ENCODE data around the gene UQCC2.
A peak's percentile ranks its signal among the peaks of the same experiment; 100 is the strongest.

Gene UQCC2

DNA sequence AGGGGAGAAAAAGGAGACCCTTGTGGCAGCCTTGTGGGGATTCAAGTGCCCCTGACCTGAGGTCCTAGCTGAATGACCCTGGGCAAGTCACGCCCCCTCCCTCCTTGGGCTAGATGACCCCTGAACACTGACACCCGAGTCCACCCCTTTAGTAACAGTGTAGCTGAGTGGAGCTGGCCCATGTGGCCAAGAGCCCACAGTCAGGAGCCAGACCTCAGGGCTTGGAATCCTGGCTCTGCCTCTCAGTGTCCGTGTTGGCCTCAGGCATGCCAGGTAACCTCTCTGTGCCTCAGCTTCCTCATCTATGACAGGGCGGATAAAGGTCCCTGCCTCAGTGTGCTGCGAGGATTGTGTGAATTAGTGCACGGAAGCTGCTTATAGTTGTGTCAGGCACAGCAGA lies 20.9 kb upstream of the UQCC2 start:
- no peaks in the 10 kb centered on the region for H3K36me3 ChIP-seq (ENCODE audit: control insufficient read depth, insufficient read depth, low read length)
- H3K9ac ChIP-seq (ENCODE audit: low read depth, low read length): no peak overlapping the region
- no peaks in the 10 kb centered on the region for H3K9me3 ChIP-seq (ENCODE audit: control insufficient read depth, insufficient read depth, low read length)
- H3K27ac ChIP-seq (ENCODE audit: low read depth, low read length): no peak overlapping the region
- H3K4me3 ChIP-seq (ENCODE audit: low read depth, low read length): no peak overlapping the region
- no peaks in the 10 kb centered on the region for H3K27me3 ChIP-seq (ENCODE audit: control insufficient read depth, insufficient read depth, low read length)
- H3K4me1 ChIP-seq (ENCODE audit: control insufficient read depth, insufficient read depth, low read length): no peaks in the 10 kb centered on the region

DNA sequence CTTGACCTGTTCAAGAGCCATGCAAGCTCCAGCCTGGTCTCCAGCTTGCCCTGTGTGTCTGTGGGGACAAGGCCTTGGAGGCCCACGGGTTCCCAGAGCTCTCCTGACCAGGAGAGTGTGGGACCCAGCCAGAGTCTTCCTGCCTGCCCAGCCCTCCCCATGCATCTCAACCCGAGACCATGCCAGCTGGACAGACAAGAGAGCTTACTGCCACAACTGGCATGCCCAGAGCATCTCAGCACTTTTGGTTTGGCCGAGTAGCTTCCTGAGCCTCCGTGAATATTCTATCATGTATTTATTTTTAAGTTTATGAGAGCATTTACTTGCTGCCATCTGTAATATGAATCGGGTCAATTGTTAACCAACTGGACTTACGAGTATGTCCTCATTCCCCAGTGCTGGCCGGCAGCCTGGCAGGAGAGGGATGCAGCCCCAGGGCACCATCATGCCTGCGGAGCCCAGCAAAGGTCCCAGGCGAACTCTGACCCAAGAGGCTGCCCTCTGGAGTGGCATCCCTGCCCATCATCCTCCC lies 20.3 kb upstream of the UQCC2 start:
- Histone ChIP-seq H3K4me3 (ENCODE audit: low read depth, low read length) (no peak overlapping the region), H3K9me3 (ENCODE audit: control insufficient read depth, insufficient read depth, low read length) (no peaks in the 10 kb centered on the region), H3K4me1 (ENCODE audit: control insufficient read depth, insufficient read depth, low read length) (no peaks in the 10 kb centered on the region), H3K27ac (ENCODE audit: low read depth, low read length) (no peak overlapping the region), H3K9ac (ENCODE audit: low read depth, low read length) (no peak overlapping the region), H3K27me3 (ENCODE audit: control insufficient read depth, insufficient read depth, low read length) (no peaks in the 10 kb centered on the region), H3K36me3 (ENCODE audit: control insufficient read depth, insufficient read depth, low read length) (no peaks in the 10 kb centered on the region)

DNA sequence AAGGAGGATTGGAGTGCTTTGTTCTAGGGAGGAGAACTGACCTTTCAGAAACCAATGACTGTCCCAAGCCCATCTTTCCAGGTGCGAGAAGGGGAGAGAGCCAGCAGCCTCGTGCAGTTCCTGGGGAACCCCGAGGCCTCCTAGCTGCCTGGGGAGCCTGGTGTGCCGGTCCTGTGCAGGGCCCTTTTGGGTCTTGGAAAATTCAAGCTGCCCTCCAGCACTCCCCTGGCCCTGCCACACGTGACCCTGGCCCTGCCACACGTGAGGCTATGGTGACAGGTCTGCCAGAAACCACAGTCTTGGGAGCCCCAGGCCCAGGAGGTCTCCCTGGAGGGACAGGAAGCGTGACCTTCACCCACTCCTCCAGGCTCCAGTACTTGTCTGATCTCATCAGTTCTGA lies 19.5 kb upstream of the UQCC2 start:
- no peaks in the 10 kb centered on the region for H3K9me3 ChIP-seq (ENCODE audit: control insufficient read depth, insufficient read depth, low read length)
- no peak overlapping the region for H3K9ac ChIP-seq (ENCODE audit: low read depth, low read length)
- no peak overlapping the region for H3K4me3 ChIP-seq (ENCODE audit: low read depth, low read length)
- H3K27me3 ChIP-seq (ENCODE audit: control insufficient read depth, insufficient read depth, low read length): no peaks in the 10 kb centered on the region
- H3K27ac ChIP-seq (ENCODE audit: low read depth, low read length): no peak overlapping the region
- H3K4me1 ChIP-seq (ENCODE audit: control insufficient read depth, insufficient read depth, low read length): no peaks in the 10 kb centered on the region
- no peaks in the 10 kb centered on the region for H3K36me3 ChIP-seq (ENCODE audit: control insufficient read depth, insufficient read depth, low read length)

DNA sequence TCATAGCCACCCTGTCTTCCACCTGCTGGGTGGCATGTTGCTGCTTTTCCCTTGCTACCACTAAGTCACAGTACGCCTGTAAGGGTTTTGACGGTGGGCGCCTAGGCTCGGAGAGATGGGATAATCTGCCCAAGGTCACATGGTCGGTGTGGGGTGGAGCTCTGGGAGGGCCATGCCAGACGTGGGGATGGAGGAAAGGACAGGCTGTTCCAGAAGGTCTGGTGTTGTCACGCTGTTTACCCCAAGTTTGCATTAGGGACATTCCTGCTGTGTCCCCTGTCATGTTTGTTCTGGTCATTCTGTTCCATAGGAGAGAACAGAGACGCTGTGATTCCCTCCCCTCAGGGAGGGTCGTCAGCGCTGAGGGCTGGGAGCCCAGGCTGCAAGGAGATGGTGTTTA lies 19.1 kb upstream of the UQCC2 start:
- no peak overlapping the region for H3K9ac ChIP-seq (ENCODE audit: low read depth, low read length)
- no peaks in the 10 kb centered on the region for H3K27me3 ChIP-seq (ENCODE audit: control insufficient read depth, insufficient read depth, low read length)

DNA sequence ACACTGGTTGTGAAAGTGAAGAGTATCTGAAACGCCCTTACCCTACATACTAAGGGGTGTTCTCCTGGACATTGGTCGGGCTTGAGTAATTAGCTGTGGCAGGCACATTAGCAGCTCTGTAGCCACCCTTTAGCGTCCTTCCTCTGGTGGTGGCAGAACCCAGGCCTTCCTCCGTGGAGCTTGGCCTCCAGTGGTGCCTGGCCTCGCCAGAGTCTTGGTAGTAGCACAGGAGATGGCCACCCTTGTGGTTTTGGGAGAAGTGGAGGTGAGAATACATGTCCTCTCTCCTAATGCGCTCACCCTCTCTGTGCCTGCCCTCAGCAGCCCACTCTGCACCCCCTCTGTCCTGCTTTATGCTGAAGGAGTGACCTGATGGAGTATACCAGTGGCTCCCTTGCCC lies 17.6 kb upstream of the UQCC2 start:
- Histone ChIP-seq H3K9me3 (ENCODE audit: control insufficient read depth, insufficient read depth, low read length) (no peaks in the 10 kb centered on the region), H3K27me3 (ENCODE audit: control insufficient read depth, insufficient read depth, low read length) (no peaks in the 10 kb centered on the region), H3K27ac (ENCODE audit: low read depth, low read length) (no peak overlapping the region), H3K9ac (ENCODE audit: low read depth, low read length) (no peak overlapping the region), H3K4me3 (ENCODE audit: low read depth, low read length) (no peak overlapping the region), H3K4me1 (ENCODE audit: control insufficient read depth, insufficient read depth, low read length) (peaks cover 9% of the 10 kb centered on the region), H3K36me3 (ENCODE audit: control insufficient read depth, insufficient read depth, low read length) (no peaks in the 10 kb centered on the region)

More for the DNA sequence above, 19.1 kb upstream of the UQCC2 start:
- H3K36me3 ChIP-seq (ENCODE audit: control insufficient read depth, insufficient read depth, low read length): no peaks in the 10 kb centered on the region
- H3K4me1 ChIP-seq (ENCODE audit: control insufficient read depth, insufficient read depth, low read length): peaks cover 1% of the 10 kb centered on the region; the same call in 1 of the 2 replicates
- no peak overlapping the region for H3K4me3 ChIP-seq (ENCODE audit: low read depth, low read length)
- H3K9me3 ChIP-seq (ENCODE audit: control insufficient read depth, insufficient read depth, low read length): no peaks in the 10 kb centered on the region
- no peak overlapping the region for H3K27ac ChIP-seq (ENCODE audit: low read depth, low read length)

DNA sequence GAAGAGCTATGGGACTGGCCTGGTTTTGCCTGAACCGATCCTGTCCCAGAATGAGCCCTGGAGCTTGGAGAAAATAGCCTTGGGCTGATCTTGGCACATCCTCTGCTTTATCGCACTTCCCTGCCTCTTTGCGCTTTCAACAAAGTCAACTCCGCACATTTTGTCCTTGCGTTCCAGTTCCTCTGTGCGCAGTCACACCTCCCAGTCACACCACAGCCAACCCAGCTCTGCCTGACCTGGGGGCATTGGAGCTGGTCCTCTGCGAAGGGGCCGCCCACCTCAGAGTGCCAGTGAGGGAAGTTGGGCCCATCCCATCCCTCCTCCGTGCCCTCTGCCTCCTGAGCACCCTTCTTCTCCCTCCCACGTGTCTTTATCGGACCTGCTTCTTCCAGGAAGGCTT lies 16.9 kb upstream of the UQCC2 start:
- Histone ChIP-seq H3K36me3 (ENCODE audit: control insufficient read depth, insufficient read depth, low read length) (no peaks in the 10 kb centered on the region), H3K9ac (ENCODE audit: low read depth, low read length) (no peak overlapping the region), H3K4me3 (ENCODE audit: low read depth, low read length) (no peak overlapping the region), H3K9me3 (ENCODE audit: control insufficient read depth, insufficient read depth, low read length) (no peaks in the 10 kb centered on the region), H3K27me3 (ENCODE audit: control insufficient read depth, insufficient read depth, low read length) (no peaks in the 10 kb centered on the region), H3K4me1 (ENCODE audit: control insufficient read depth, insufficient read depth, low read length) (peaks cover 9% of the 10 kb centered on the region), H3K27ac (ENCODE audit: low read depth, low read length) (no peak overlapping the region)

DNA sequence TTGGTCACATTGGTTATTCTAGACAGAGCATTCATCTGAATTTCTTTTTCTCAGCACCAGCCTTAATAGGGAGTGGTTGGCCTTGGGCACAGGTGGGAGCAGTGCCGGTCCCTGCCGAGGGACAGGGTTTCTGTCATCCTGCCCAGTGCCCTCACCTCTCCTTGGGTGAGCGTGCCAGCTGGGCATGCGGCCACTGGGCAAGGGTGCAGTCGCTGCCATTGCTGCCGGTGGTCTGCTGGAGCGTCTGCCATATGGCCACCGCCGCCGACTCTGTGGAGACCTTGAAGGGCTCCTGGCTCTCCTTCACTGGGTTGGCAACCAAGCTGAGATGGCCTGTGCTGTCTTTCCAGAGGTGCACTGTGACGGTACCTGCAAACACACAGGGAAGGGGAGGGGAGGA lies 16.4 kb upstream of the UQCC2 start:
- Histone ChIP-seq H3K4me3 (ENCODE audit: low read depth, low read length) (no peak overlapping the region), H3K9ac (ENCODE audit: low read depth, low read length) (no peak overlapping the region), H3K36me3 (ENCODE audit: control insufficient read depth, insufficient read depth, low read length) (no peaks in the 10 kb centered on the region), H3K27ac (ENCODE audit: low read depth, low read length) (no peak overlapping the region), H3K4me1 (ENCODE audit: control insufficient read depth, insufficient read depth, low read length) (peaks cover 9% of the 10 kb centered on the region), H3K27me3 (ENCODE audit: control insufficient read depth, insufficient read depth, low read length) (no peaks in the 10 kb centered on the region), H3K9me3 (ENCODE audit: control insufficient read depth, insufficient read depth, low read length) (no peaks in the 10 kb centered on the region)

DNA sequence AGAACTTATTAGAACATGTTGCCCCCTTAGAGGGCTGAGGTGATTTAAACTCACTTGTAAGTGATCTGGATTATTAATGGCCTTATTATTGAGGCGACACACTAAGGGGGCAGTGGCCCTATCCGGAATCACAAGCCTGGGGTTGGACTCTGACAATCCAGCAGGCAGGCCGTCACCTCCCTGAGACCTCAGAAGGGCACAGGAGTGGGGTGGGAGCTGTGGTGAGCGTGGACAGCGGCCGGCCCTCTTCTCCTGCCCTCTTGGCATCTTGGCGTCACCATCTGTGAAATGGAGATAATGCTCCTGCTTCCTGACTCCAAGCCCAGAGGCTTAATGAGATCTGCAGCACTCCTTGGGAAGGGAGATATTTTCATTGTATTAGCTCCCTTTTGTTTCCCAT lies 15.6 kb upstream of the UQCC2 start:
- Histone ChIP-seq H3K4me1 (ENCODE audit: control insufficient read depth, insufficient read depth, low read length) (peaks cover 9% of the 10 kb centered on the region), H3K27ac (ENCODE audit: low read depth, low read length) (no peak overlapping the region), H3K36me3 (ENCODE audit: control insufficient read depth, insufficient read depth, low read length) (no peaks in the 10 kb centered on the region), H3K9ac (ENCODE audit: low read depth, low read length) (no peak overlapping the region), H3K27me3 (ENCODE audit: control insufficient read depth, insufficient read depth, low read length) (no peaks in the 10 kb centered on the region), H3K4me3 (ENCODE audit: low read depth, low read length) (no peak overlapping the region), H3K9me3 (ENCODE audit: control insufficient read depth, insufficient read depth, low read length) (no peaks in the 10 kb centered on the region)

DNA sequence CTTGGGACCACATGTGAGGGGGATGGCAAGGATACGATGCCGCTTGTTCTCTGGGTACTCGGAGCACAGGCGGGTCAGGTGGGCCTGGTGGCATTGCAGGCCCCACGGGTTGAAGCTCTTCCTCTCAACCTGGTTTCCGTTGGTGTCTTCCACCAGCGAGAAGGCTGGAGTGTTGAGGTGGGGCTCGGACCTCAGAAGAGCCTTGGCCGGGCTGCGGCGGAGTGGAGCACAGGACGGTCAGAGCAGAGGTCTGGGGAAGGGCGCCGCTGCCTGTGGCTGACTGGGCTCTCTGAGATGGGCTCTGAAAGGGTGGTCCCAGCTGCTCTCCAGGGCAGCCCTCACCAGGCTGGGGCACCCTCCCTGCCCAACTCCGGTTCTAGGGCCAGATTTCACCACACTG lies 15.2 kb upstream of the UQCC2 start:
- H3K36me3 ChIP-seq (ENCODE audit: control insufficient read depth, insufficient read depth, low read length): no peaks in the 10 kb centered on the region
- H3K4me3 ChIP-seq (ENCODE audit: low read depth, low read length): no peak overlapping the region
- no peaks in the 10 kb centered on the region for H3K9me3 ChIP-seq (ENCODE audit: control insufficient read depth, insufficient read depth, low read length)
- no peaks in the 10 kb centered on the region for H3K27me3 ChIP-seq (ENCODE audit: control insufficient read depth, insufficient read depth, low read length)
- peaks cover 9% of the 10 kb centered on the region for H3K4me1 ChIP-seq (ENCODE audit: control insufficient read depth, insufficient read depth, low read length)
- no peak overlapping the region for H3K27ac ChIP-seq (ENCODE audit: low read depth, low read length)
- H3K9ac ChIP-seq (ENCODE audit: low read depth, low read length): no peak overlapping the region

DNA sequence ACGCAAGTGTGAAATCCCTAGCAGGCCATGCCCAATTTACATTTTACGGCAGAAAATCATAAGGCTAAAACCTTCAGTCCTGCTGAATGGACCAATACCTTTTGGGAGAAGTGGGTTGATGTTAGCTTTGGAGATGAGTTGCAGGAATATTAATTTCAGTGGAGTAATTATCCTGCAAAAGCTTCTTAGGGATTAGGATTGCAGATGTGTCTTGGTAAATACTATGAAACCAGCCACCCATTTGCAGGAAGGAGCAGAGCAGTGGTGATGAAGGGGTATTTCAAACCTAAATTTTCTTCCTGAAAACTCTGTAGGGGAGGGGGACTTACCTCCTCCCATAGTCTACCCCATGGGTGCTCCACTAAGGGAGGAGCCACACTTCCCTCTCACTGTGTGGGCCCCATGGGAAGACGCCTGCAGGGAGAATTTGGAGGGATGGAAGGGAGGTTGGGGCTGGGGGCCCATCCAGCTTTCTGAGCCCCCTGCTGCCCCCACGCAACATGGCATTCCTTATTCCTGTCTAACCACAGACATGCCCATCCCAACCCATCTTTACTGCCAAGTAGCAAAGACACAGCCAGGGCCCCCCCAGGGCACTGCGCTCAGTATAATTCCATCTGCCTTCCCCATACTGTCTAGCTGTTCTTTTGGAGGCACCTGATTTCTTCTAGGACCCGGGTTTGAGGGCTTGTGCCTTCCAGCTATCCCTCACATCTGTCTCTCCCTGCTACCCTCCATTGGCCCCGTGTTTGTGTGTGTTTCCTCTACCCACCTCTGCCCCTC lies 14.6 kb upstream of the UQCC2 start:
- Histone ChIP-seq H3K9ac (ENCODE audit: low read depth, low read length) (no peak overlapping the region), H3K27me3 (ENCODE audit: control insufficient read depth, insufficient read depth, low read length) (no peaks in the 10 kb centered on the region), H3K27ac (ENCODE audit: low read depth, low read length) (no peak overlapping the region), H3K36me3 (ENCODE audit: control insufficient read depth, insufficient read depth, low read length) (no peaks in the 10 kb centered on the region), H3K4me3 (ENCODE audit: low read depth, low read length) (no peak overlapping the region), H3K4me1 (ENCODE audit: control insufficient read depth, insufficient read depth, low read length) (peaks cover 9% of the 10 kb centered on the region), H3K9me3 (ENCODE audit: control insufficient read depth, insufficient read depth, low read length) (no peaks in the 10 kb centered on the region)

DNA sequence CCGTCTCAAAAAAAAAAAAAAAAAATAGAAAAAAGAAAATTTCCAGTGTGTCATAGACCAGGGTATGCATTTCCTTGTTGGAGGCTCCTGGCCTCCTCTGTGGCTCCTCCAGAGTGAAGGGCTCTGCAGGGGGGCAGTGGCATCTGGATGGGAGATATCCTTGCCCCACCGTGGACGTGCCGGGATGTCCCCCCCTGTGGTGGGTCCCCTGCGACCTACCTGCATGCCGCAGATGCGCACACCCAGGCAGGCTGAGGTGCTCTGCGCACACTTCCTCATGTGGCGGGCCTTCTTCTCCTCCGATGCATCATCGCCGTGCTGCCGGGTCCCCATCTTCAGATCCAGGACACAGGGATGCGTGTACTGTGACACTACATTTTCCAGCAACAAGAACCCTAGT lies 13.7 kb upstream of the UQCC2 start:
- H3K36me3 ChIP-seq (ENCODE audit: control insufficient read depth, insufficient read depth, low read length): no peaks in the 10 kb centered on the region
- peak overlapping the region; percentile 17 for H3K27ac ChIP-seq (ENCODE audit: low read depth, low read length)
- peaks cover 9% of the 10 kb centered on the region for H3K4me1 ChIP-seq (ENCODE audit: control insufficient read depth, insufficient read depth, low read length)
- H3K9me3 ChIP-seq (ENCODE audit: control insufficient read depth, insufficient read depth, low read length): no peaks in the 10 kb centered on the region
- no peak overlapping the region for H3K4me3 ChIP-seq (ENCODE audit: low read depth, low read length)
- no peaks in the 10 kb centered on the region for H3K27me3 ChIP-seq (ENCODE audit: control insufficient read depth, insufficient read depth, low read length)
- H3K9ac ChIP-seq (ENCODE audit: low read depth, low read length): no peak overlapping the region

Data from HUES48 (cell line).